HG02678 (cell line): ENCODE results near the gene CMSS1.
"Not testable (repeated sequence)": the region's sequence is repeated elsewhere in the genome, so short reads cannot be mapped to it uniquely, and the experiment has no call there.

Experiments used
- ATAC-seq: cut with Tn5 transposase; IDR thresholded peaks from one replicate; pipeline ENCODE4 v1.9.1; 2021; ENCODE audit warnings: mild to moderate bottlenecking, moderate library complexity; ENCODE audit not compliant: unreplicated experiment

Gene CMSS1

GRCh38 chr3:100043271-100043670, 225.6 kb downstream of the CMSS1 start:
- ATAC-seq: no peak

- peak; percentile 77 for ATAC-seq
Observed at GRCh38 chr3:100044369-100044768, 226.7 kb downstream of the CMSS1 start.

- ATAC-seq: no peak
Observed at GRCh38 chr3:100045696-100046095, 228.0 kb downstream of the CMSS1 start.

GRCh38 chr3:100046986-100047385, 229.3 kb downstream of the CMSS1 start:
- ATAC-seq: no peak

- ATAC-seq: peak; percentile 82
Observed at GRCh38 chr3:100047455-100048141, 229.9 kb downstream of the CMSS1 start.

GRCh38 chr3:100048248-100048647, 230.6 kb downstream of the CMSS1 start:
- ATAC-seq: no peak

GRCh38 chr3:100051513-100051912, 233.9 kb downstream of the CMSS1 start:
- not testable (repeated sequence) for ATAC-seq

GRCh38 chr3:100053951-100054620, 236.4 kb downstream of the CMSS1 start:
- ATAC-seq: no peak

- no peak for ATAC-seq
Observed at GRCh38 chr3:100057716-100058575, 240.3 kb downstream of the CMSS1 start.

- ATAC-seq: no peak
Observed at GRCh38 chr3:100059472-100059871, 241.8 kb downstream of the CMSS1 start.

GRCh38 chr3:100060685-100061484, 243.2 kb downstream of the CMSS1 start:
- ATAC-seq: peak; percentile 61

GRCh38 chr3:100062665-100063064, 245.0 kb downstream of the CMSS1 start:
- no peak for ATAC-seq

- no peak for ATAC-seq
Observed at GRCh38 chr3:100063929-100064461, 246.3 kb downstream of the CMSS1 start.

GRCh38 chr3:100067589-100067988, 249.9 kb downstream of the CMSS1 start:
- no peak for ATAC-seq

- ATAC-seq: peak; percentile 66
Observed at GRCh38 chr3:100068826-100069225, 251.2 kb downstream of the CMSS1 start.

- no peak for ATAC-seq
Observed at GRCh38 chr3:100069472-100069871, 251.8 kb downstream of the CMSS1 start.

- ATAC-seq: peak; percentile 50
Observed at GRCh38 chr3:100072326-100073048, 254.8 kb downstream of the CMSS1 start.

- no peak for ATAC-seq
Observed at GRCh38 chr3:100073049-100073713, 255.5 kb downstream of the CMSS1 start.

GRCh38 chr3:100073714-100074307, 256.1 kb downstream of the CMSS1 start:
- peak; percentile 44 for ATAC-seq
